ENCODE results near the gene PCNP.
"Not testable (repeated sequence)": the region's sequence is repeated elsewhere in the genome, so short reads cannot be mapped to it uniquely, and the experiment has no call there.

Gene PCNP

GRCh38 chr3:101567528-101568317 lies 6.3 kb upstream of the PCNP start:
- DNase-seq, result no peak

GRCh38 chr3:101571028-101571895 lies 2.7 kb upstream of the PCNP start:
- DNase-seq, result no peak

GRCh38 chr3:101574388-101575112 lies 570 bp downstream of the PCNP start:
- peak; percentile 49 for DNase-seq

- DNase-seq, result no peak
These were observed 3.3 kb downstream of the PCNP start for GRCh38 chr3:101577286-101577685.

- no peak for DNase-seq
These were observed 14.6 kb downstream of the PCNP start for GRCh38 chr3:101588616-101589015.

GRCh38 chr3:101591071-101591470 lies 17.1 kb downstream of the PCNP start:
- DNase-seq, result no peak

GRCh38 chr3:101602731-101603130 lies 28.8 kb downstream of the PCNP start:
- no peak for DNase-seq

- no peak for DNase-seq
These were observed 29.2 kb downstream of the PCNP start for GRCh38 chr3:101603184-101603583.

GRCh38 chr3:101605398-101605797 lies 31.4 kb downstream of the PCNP start:
- DNase-seq, result not testable (repeated sequence)

GRCh38 chr3:101611023-101611422 lies 37.0 kb downstream of the PCNP start:
- no peak for DNase-seq

GRCh38 chr3:101613014-101613413 lies 39.0 kb downstream of the PCNP start:
- DNase-seq, result not testable (repeated sequence)

- no peak for DNase-seq
These were observed 41.5 kb downstream of the PCNP start for GRCh38 chr3:101615525-101615924.

GRCh38 chr3:101617478-101617877 lies 43.5 kb downstream of the PCNP start:
- no peak for DNase-seq

- no peak for DNase-seq
These were observed 44.7 kb downstream of the PCNP start for GRCh38 chr3:101618726-101619125.

GRCh38 chr3:101619734-101620133 lies 45.8 kb downstream of the PCNP start:
- DNase-seq, result no peak

- no peak for DNase-seq
These were observed 49.7 kb downstream of the PCNP start for GRCh38 chr3:101623656-101624055.

GRCh38 chr3:101624857-101625256 lies 50.9 kb downstream of the PCNP start:
- DNase-seq, result no peak

GRCh38 chr3:101625879-101626278 lies 51.9 kb downstream of the PCNP start:
- no peak for DNase-seq

GRCh38 chr3:101629219-101629618 lies 55.2 kb downstream of the PCNP start:
- no peak for DNase-seq

GRCh38 chr3:101631098-101631796 lies 57.3 kb downstream of the PCNP start:
- no peak for DNase-seq

- DNase-seq, result not testable (repeated sequence)
These were observed 58.0 kb downstream of the PCNP start for GRCh38 chr3:101631959-101632358.

GRCh38 chr3:101632586-101632985 lies 58.6 kb downstream of the PCNP start:
- no peak for DNase-seq

GRCh38 chr3:101633186-101633585 lies 59.2 kb downstream of the PCNP start:
- DNase-seq, result no peak

Data from midbrain (tissue), 1 donor.